K562 (cell line): Measurements from ENCODE around the gene NELL1. TPM values are rescaled to one million over a fixed set of nuclear protein-coding genes. Genes with fewer than 3 reads are reported as not detected.

ENCODE experiments used
- ATAC-seq: fragments of 200-7000 bp; cut with Tn5 transposase; 3 replicates; pipeline ENCODE4 v1.9.1; 2020; ENCODE audit warnings: moderate library complexity
- BruUV-seq: library from RNA; stranded (reverse); fragments of 400-500 nt; replicated peaks from 2 replicates; lab custom pipeline; 2021; lab: Mats Ljungman, UMichigan
- CTCF ChIA-PET: fragments of 300-600 bp; formaldehyde crosslinking; extraction: SDS; loops from one replicate; lab custom pipeline; 2021; ENCODE audit warnings: low intra/inter-chr PET ratio; lab: Yijun Ruan, JAX
- POLR2A ChIA-PET: fragments of 300-600, 350-650 bp; sonication (Branson Sonifier 250); formaldehyde crosslinking; extraction: SDS; loops from one replicate; lab custom pipeline; 2021; ENCODE audit warnings: antibody characterized with exemption, inconsistent platforms; lab: Yijun Ruan, JAX
- DNase-seq, 4 experiments: peaks; one replicate each; pipeline versions ENCODE4 v3.0.0 to v3.0.0-alpha.2; 2011 to 2018; ENCODE audit warnings: low spot score in 3 of 4, mixed read lengths in 3 of 4; ENCODE audit errors: extremely low read depth in 1 of 4
- FAIRE-seq: peaks from 2 replicates; lab custom pipeline; 2011; peaks lifted over from hg19 to GRCh38; lab: Jason Lieb, UNC
- H2AFZ ChIP-seq: 2 replicates; pipeline ENCODE4 v1.6.0; 2011; ENCODE audit warnings: low read depth, low read length, control low read depth, inconsistent platforms
- H3K27ac ChIP-seq: fragments of 200-600 bp; 3 replicates; pipeline ENCODE4 v1.8.0; 2011; ENCODE audit warnings: low read depth, mild to moderate bottlenecking, control low read depth, inconsistent platforms, low read length, moderate library complexity, mixed read lengths; ENCODE audit errors: extremely low read depth
- H3K27me3 ChIP-seq, 2 experiments: fragments of 300-600 bp in 1 of 2; 2 replicates in 1 of 2; 3 replicates in 1 of 2; pipeline versions ENCODE4 v1.6.0 to v1.8.0; 2011; ENCODE audit warnings: inconsistent platforms in 2 of 2, low read length in 2 of 2, mild to moderate bottlenecking in 1 of 2, mixed read lengths in 1 of 2, moderate library complexity in 1 of 2; ENCODE audit not compliant: control insufficient read depth in 2 of 2, insufficient read depth in 2 of 2
- H3K36me3 ChIP-seq: fragments of 300-600 bp; 3 replicates; pipeline ENCODE4 v1.8.0; 2011; ENCODE audit warnings: mild to moderate bottlenecking, low read length, inconsistent platforms; ENCODE audit not compliant: control insufficient read depth, insufficient read depth
- H3K4me1 ChIP-seq, 2 experiments: fragments of 200-600 bp in 1 of 2; replicated peaks in 1 of 2; 2 replicates in 1 of 2; 3 replicates in 1 of 2; pipeline versions ENCODE4 v1.5.1 to v1.8.0; 2011; ENCODE audit warnings: inconsistent platforms in 2 of 2, low read length in 2 of 2, mild to moderate bottlenecking in 1 of 2, mixed read lengths in 1 of 2, moderate library complexity in 1 of 2; ENCODE audit not compliant: control insufficient read depth in 2 of 2, insufficient read depth in 2 of 2
- H3K4me2 ChIP-seq: 2 replicates; pipeline ENCODE4 v1.6.1; 2011; ENCODE audit warnings: low read length, control low read depth, inconsistent platforms, mixed read lengths; ENCODE audit not compliant: insufficient read depth
- H3K4me3 ChIP-seq: fragments of 200-600 bp; sonication (generic), shearing (Covaris generic); 2 replicates; pipeline ENCODE4 v1.5.1; 2016; ENCODE audit warnings: control low read depth, inconsistent platforms
- H3K79me2 ChIP-seq: fragments of 200-600 bp; 3 replicates; pipeline ENCODE4 v1.8.0; 2011; ENCODE audit warnings: low read length, inconsistent platforms; ENCODE audit not compliant: control insufficient read depth, insufficient read depth
- H3K9ac ChIP-seq, 2 experiments: 2 replicates each; pipeline versions ENCODE4 v1.6.0 to v1.6.1; 2011; ENCODE audit warnings: low read depth in 2 of 2, low read length in 2 of 2, control low read depth in 1 of 2, inconsistent platforms in 1 of 2, mild to moderate bottlenecking in 1 of 2, mixed read lengths in 1 of 2; ENCODE audit not compliant: insufficient read depth in 1 of 2
- H3K9me1 ChIP-seq: one replicate; pipeline ENCODE4 v1.6.0; 2011; ENCODE audit warnings: inconsistent platforms, mild to moderate bottlenecking, low read length, moderate library complexity; ENCODE audit not compliant: control insufficient read depth, insufficient read depth
- H3K9me3 ChIP-seq: replicated peaks from 2 replicates; pipeline ENCODE4 v1.5.1; 2011; ENCODE audit warnings: low read depth, low read length, inconsistent platforms; ENCODE audit not compliant: control insufficient read depth, insufficient read depth
- H4K20me1 ChIP-seq: replicated peaks from 2 replicates; pipeline ENCODE4 v1.6.1; 2011; ENCODE audit warnings: low read length, inconsistent platforms, mixed read lengths; ENCODE audit not compliant: control insufficient read depth, insufficient read depth
- ADNP ChIP-seq: fragments of 200-800 bp; sonication (Bioruptor generic); IDR thresholded peaks from 2 replicates; pipeline ENCODE4 v1.6.1; 2016; ENCODE audit warnings: missing genetic modification characterization, missing compliant biosample characterization
- ELK3 ChIP-seq: fragments of 450-650 bp; formaldehyde crosslinking; IDR thresholded peaks from 2 replicates; pipeline ENCODE4 v1.4.0; 2020; ENCODE audit warnings: mild to moderate bottlenecking
- ESRRB ChIP-seq: fragments of 250-450 bp; sonication (Bioruptor Pico); IDR thresholded peaks from 2 replicates; pipeline ENCODE4 v1.5.0; 2020; ENCODE audit warnings: mild to moderate bottlenecking, moderate library complexity, borderline replicate concordance
- EWSR1 ChIP-seq: fragments of 450-650 bp; IDR thresholded peaks from 2 replicates; pipeline ENCODE4 v1.6.1; 2018; ENCODE audit warnings: borderline replicate concordance, mild to moderate bottlenecking, low read depth, moderate library complexity; ENCODE audit not compliant: partially characterized antibody
- EZH2 ChIP-seq: IDR thresholded peaks from 2 replicates; pipeline ENCODE4 v1.6.1; 2012; ENCODE audit warnings: low read depth, mild to moderate bottlenecking, inconsistent platforms, low read length, borderline replicate concordance
- ILF3 ChIP-seq: fragments of 450-650 bp; IDR thresholded peaks from 2 replicates; pipeline ENCODE4 v1.6.1; 2018; ENCODE audit warnings: antibody characterized with exemption, mild to moderate bottlenecking, moderate library complexity, borderline replicate concordance
- MTA1 ChIP-seq: fragments of 450-650 bp; IDR thresholded peaks from 2 replicates; pipeline ENCODE4 v1.6.1; 2017; ENCODE audit warnings: borderline replicate concordance
- NONO ChIP-seq, 2 experiments: fragments of 200-400 bp in 1 of 2; fragments of 450-650 bp in 1 of 2; formaldehyde crosslinking in 1 of 2; IDR thresholded peaks; 2 replicates each; pipeline ENCODE4 v1.6.1; 2017; ENCODE audit warnings: low read depth in 2 of 2, mild to moderate bottlenecking in 2 of 2, moderate library complexity in 2 of 2, low read length in 1 of 2
- PCBP1 ChIP-seq: fragments of 200-400 bp; formaldehyde crosslinking; IDR thresholded peaks from 2 replicates; pipeline ENCODE4 v1.6.1; 2018; ENCODE audit warnings: mild to moderate bottlenecking, low read depth, low read length; ENCODE audit not compliant: poor library complexity, severe bottlenecking
- RNF2 ChIP-seq: sonication (generic); IDR thresholded peaks from 2 replicates; pipeline ENCODE4 v1.6.1; 2016
- SETDB1 ChIP-seq: IDR thresholded peaks from one replicate; pipeline ENCODE4 v1.6.1; 2012; ENCODE audit warnings: low read length, control low read depth, inconsistent platforms
- SMARCA4 ChIP-seq: fragments of 450-650 bp; IDR thresholded peaks from 2 replicates; pipeline ENCODE4 v1.6.1; 2016
- SMARCE1 ChIP-seq: fragments of 450-650 bp; IDR thresholded peaks from 2 replicates; pipeline ENCODE4 v1.7.1; 2016; ENCODE audit warnings: mild to moderate bottlenecking
- ZNF316 ChIP-seq: fragments of 450-650 bp; IDR thresholded peaks from 2 replicates; pipeline ENCODE4 v1.6.1; 2016
- ZNF398 ChIP-seq: fragments of 250-450 bp; sonication (Bioruptor Pico); IDR thresholded peaks from 2 replicates; pipeline ENCODE4 v1.8.0; 2021; ENCODE audit warnings: moderate library complexity, mild to moderate bottlenecking, inconsistent platforms
- ZNF696 ChIP-seq: fragments of 250-450 bp; sonication (Bioruptor Pico); conservative IDR thresholded peaks from 2 replicates; pipeline ENCODE4 v1.4.0; 2020; ENCODE audit warnings: mild to moderate bottlenecking, moderate library complexity
- WGBS: fragments of 100-300 bp; shearing (Covaris generic); methylation state at CpG from one replicate; pipeline ENCODE4 v1.1.6; 2016; ENCODE audit warnings: low coverage, mixed read lengths; ENCODE audit not compliant: insufficient coverage; ENCODE audit errors: missing lambda C conversion rate; 5-methylcytosine and 5-hydroxymethylcytosine counted together
- in situ Hi-C: fragments of 300-500 bp; cut with MboI; formaldehyde crosslinking; loops from 4 replicates; pipeline ENCODE4 v1.15.0; 2018; ENCODE audit warnings: inconsistent platforms, mixed read lengths
- intact Hi-C: fragments of 100-400 bp; cut with micrococcal nuclease; formaldehyde crosslinking; loops from 2 replicates; pipeline ENCODE4 v1.14.2; 2022
- polyA plus RNA-seq, 8 experiments: library from polyadenylated mRNA; depleted of rRNA in 4 of 8; stranded (reverse) in 5 of 8; unstranded in 3 of 8; fragments of >200 nt; fragmentation: Nextera tagmentation in 2 of 8; fragmentation: Illumina TruSeq in 1 of 8; extraction: Ambion mirVana in 2 of 8; extraction: Trizol in 1 of 8; gene quantifications; 2 replicates each; pipeline versions ENCODE4 v1.2.1 to v1.2.3, GENCODE V29; 2011 to 2014; ENCODE audit warnings: inconsistent platforms in 1 of 8, missing spikeins in 1 of 8
- total RNA-seq, 7 experiments: library from RNA; depleted of rRNA in 6 of 7; stranded (reverse); fragments of >200 nt in 6 of 7; fragmentation: Illumina TruSeq in 2 of 7; extraction: Trizol in 2 of 7; gene quantifications; 2 replicates each; pipeline versions ENCODE4 v1.2.1 to v1.2.3, GENCODE V29; 2011 to 2021; ENCODE audit warnings: low replicate concordance in 1 of 7

Gene NELL1
- total and polyA plus RNA-seq, 9 of the 15 experiments (the other 6 are each of a cell fraction or from before 2014, with no cell fraction given), result not detected

- no peaks in the 10 kb centered on the region for H3K27me3 ChIP-seq
- H3K4me1 ChIP-seq, result no peaks in the 10 kb centered on the region
- 0% methylated on average over 7 of the region's 7 CpGs for WGBS
- ATAC-seq (no peak), FAIRE-seq (no peak), DNase-seq (no peak)
- intact Hi-C loops, result loop anchor here (2.0 kb wide), 1 partner anchor 506 kb away; no protein-coding TSS in a partner anchor
- no peak overlapping the region for H3K4me2 ChIP-seq
- no peaks in the 10 kb centered on the region for H3K9me3 ChIP-seq
- no peak overlapping the region for H2AFZ ChIP-seq
- POLR2A ChIA-PET, result no interaction called here
- TF ChIP-seq RNF2, result no peak
- no peak for TF ChIP-seq MTA1
- TF ChIP-seq ZNF398 (CRISPR knock-in tag), result no peak
- no peak for TF ChIP-seq PCBP1
- TF ChIP-seq EWSR1, result no peak
- TF ChIP-seq ESRRB (CRISPR knock-in tag), result no peak
- no peak for TF ChIP-seq ZNF316
- no peak for TF ChIP-seq ZNF696 (CRISPR knock-in tag)
- no peak for TF ChIP-seq SETDB1
- TF ChIP-seq SMARCA4, result no peak
- no peak for TF ChIP-seq ADNP (tag)
- TF ChIP-seq NONO (IDR thresholded peaks at IDR 0.05; ENCODE audit: low read depth in 2 of 2, low read length in 1 of 2), result no peak
- TF ChIP-seq ELK3, result no peak
- TF ChIP-seq SMARCE1, result no peak
- no peak for TF ChIP-seq ILF3
- TF ChIP-seq EZH2, result no peak
- H3K9me1 ChIP-seq, result no peaks in the 10 kb centered on the region
- no peak overlapping the region for H3K9ac ChIP-seq
- no TSS peak for BruUV-seq
- in situ Hi-C loops, result loop anchor here (25.0 kb wide), 1 partner anchor 1678 kb away; no protein-coding TSS in a partner anchor
- H3K36me3 ChIP-seq, result no peaks in the 10 kb centered on the region
- H3K27ac ChIP-seq, result no peak overlapping the region
- H4K20me1 ChIP-seq, result no peaks in the 10 kb centered on the region
- CTCF ChIA-PET, result interaction anchor here (0.7 to 1.1 kb wide), 2 partner anchors 505 to 728 kb away, joined by 3 to 4 read pairs; no protein-coding TSS in a partner anchor
- no peak overlapping the region for H3K4me3 ChIP-seq
- no peaks in the 10 kb centered on the region for H3K79me2 ChIP-seq
Measured at GRCh38 chr11:20634781-20635180, 34.6 kb upstream of the NELL1 start.
